RWPE1 (cell line): ENCODE measurements around the gene ARSK.

Source experiments
- CTCF ChIA-PET: fragments of 350-600 bp; sonication (Branson Sonifier 250); formaldehyde crosslinking; extraction: SDS; loops from one replicate; lab custom pipeline; 2021; lab: Yijun Ruan, JAX
- POLR2A ChIA-PET: fragments of 400-600 bp; formaldehyde crosslinking; extraction: SDS; loops from one replicate; lab custom pipeline; 2020; ENCODE audit warnings: antibody characterized with exemption; ENCODE audit not compliant: low non-redundant PET; lab: Yijun Ruan, JAX
- DNase-seq: peaks from one replicate; pipeline ENCODE4 v3.0.0; 2012; ENCODE audit warnings: low spot score
- H3K27ac ChIP-seq: fragments of 450-650 bp; 2 replicates; pipeline ENCODE4 v1.5.1; 2017
- CTCF ChIP-seq: fragments of 450-650 bp; conservative IDR thresholded peaks from 2 replicates; pipeline ENCODE4 v1.5.1; 2017; ENCODE audit warnings: low read depth, mild to moderate bottlenecking

ARSK gene

GRCh38 chr5:95520206-95520605 is 34.7 kb upstream of the ARSK start:
- no peak overlapping the region for H3K27ac ChIP-seq
- ChIA-PET POLR2A (no interaction called here), CTCF (no interaction called here)
- TF ChIP-seq CTCF = no peak
- DNase-seq = no peak

- CTCF ChIA-PET = no interaction called here
- POLR2A ChIA-PET = no interaction called here
- H3K27ac ChIP-seq = no peak overlapping the region
Measured at GRCh38 chr5:95524423-95524822, 30.5 kb upstream of the ARSK start.

DNA sequence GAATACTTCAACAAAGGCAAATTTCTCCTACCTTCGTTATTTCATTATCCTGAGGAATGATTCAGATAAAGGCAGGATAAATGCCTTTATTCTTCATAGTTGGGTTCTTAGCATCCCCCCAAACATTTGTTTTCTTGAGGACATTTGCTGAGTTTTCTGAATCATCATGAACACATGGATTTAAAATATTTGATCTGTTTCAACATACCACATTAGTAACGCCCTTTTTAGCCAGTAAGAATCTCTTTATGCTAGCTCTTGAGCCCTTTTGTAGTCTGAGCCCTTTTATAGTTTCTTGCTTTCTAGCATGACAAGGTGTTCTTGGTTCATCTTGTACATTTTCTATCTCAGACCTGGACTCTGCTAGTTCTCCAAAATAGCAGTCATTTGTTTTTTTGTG is 28.0 kb upstream of the ARSK start:
- DNase-seq = no peak
- ChIA-PET CTCF (no interaction called here), POLR2A (no interaction called here)
- no peak for TF ChIP-seq CTCF
- H3K27ac ChIP-seq = no peak overlapping the region

More at GRCh38 chr5:95524423-95524822, 30.5 kb upstream of the ARSK start:
- no peak for TF ChIP-seq CTCF
- no peak for DNase-seq

DNA sequence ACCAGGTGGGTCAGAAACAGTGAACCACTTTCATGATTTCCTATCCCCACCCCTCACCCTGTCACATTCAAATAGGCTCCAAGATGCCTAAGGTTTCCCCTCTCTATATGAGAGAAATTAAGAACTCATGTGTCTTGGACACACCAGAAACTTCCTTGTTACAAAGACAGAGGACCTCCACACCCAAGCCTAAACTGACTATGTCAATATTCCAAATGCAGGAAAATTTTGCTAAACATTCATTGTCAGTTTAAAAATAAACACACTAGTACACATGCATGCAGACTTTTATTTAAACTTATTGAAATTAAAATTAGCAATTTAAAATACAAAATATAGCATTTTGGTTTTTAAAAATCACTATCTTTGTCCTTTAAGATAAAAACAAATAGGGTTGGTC is 26.3 kb upstream of the ARSK start:
- ChIA-PET CTCF (no interaction called here), POLR2A (no interaction called here)
- no peak for TF ChIP-seq CTCF
- no peak overlapping the region for H3K27ac ChIP-seq
- no peak for DNase-seq

GRCh38 chr5:95530416-95530815 is 24.5 kb upstream of the ARSK start:
- POLR2A ChIA-PET = no interaction called here
- CTCF ChIA-PET = no interaction called here
- DNase-seq = peak; percentile 10
- no peak overlapping the region for H3K27ac ChIP-seq
- no peak for TF ChIP-seq CTCF

DNA sequence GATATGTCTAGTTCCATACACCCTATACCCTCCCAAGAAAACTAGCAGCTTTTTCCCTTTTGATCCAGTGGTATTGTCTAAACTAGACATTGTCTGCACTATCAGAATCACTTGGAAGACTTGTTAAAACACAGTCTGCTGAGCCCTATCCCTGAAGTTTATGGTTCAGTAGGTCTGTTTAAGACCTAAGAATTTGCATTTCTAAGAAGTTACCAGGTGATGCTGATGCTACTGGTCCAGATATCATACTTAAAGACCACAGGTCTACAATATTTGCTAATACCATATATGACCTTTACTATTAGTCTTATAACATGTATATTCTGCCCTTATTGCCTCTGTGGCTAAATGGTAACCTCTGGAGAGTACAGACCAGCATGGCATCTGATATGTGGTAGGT is 23.4 kb upstream of the ARSK start:
- DNase-seq = no peak
- no peak overlapping the region for H3K27ac ChIP-seq
- ChIA-PET CTCF (no interaction called here), POLR2A (no interaction called here)
- TF ChIP-seq CTCF = no peak

DNA sequence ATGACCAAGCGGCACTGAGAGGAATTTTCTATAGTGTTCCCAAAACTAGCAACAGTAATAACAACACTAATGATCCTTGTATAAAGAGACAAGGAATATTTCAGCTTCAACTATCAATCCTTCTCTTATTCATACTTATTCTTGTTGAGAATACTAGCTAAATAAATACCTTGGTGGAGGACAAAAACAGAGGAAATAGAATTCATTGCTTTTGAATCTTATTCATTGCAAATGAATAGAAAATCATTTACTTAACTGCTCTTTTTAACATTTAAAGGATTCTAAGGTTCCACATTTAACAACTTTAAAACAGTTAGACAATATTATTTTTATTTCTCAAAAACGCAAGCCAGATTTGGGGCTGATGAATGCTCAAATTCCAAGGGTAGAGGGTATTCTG is 22.5 kb upstream of the ARSK start:
- ChIA-PET POLR2A (no interaction called here), CTCF (no interaction called here)
- no peak for DNase-seq
- no peak for TF ChIP-seq CTCF
- no peak overlapping the region for H3K27ac ChIP-seq
